Measurements from ENCODE around the gene SPATA13.

DNA sequence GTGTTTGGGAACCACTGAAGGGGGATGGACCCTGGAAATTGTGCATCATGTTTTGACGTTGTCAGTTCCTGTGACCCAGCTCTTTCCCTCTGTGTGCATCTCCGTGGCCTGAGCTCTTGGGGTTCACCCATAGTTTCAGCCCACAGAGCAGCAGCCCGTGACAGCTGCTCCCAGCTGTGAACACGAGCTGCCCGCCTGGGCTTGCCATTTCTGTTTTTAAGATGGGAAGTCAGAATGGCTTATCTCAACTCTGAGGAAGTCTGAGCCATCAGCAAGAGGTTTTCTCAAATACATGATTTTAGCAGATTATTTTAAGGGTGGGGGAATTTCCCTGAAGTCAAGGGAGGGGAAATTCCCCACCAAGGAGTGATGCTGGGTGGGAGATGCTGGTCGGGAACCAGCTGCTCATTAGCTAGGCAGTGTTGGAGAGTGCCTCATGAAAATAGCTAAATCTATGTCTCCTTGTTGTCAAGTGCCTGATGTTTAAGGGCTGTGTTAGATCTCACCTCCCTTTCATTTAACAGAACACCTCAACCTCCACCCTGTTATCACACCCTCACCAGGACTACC, 114.0 kb downstream of the SPATA13 start:
- no peak for TF ChIP-seq OVOL3 (tag by site-specific recombination; IDR thresholded peaks at IDR 0.05)
- TF ChIP-seq, protein P1, sequence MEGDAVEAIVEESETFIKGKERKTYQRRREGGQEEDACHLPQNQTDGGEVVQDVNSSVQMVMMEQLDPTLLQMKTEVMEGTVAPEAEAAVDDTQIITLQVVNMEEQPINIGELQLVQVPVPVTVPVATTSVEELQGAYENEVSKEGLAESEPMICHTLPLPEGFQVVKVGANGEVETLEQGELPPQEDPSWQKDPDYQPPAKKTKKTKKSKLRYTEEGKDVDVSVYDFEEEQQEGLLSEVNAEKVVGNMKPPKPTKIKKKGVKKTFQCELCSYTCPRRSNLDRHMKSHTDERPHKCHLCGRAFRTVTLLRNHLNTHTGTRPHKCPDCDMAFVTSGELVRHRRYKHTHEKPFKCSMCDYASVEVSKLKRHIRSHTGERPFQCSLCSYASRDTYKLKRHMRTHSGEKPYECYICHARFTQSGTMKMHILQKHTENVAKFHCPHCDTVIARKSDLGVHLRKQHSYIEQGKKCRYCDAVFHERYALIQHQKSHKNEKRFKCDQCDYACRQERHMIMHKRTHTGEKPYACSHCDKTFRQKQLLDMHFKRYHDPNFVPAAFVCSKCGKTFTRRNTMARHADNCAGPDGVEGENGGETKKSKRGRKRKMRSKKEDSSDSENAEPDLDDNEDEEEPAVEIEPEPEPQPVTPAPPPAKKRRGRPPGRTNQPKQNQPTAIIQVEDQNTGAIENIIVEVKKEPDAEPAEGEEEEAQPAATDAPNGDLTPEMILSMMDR (tag by site-specific recombination; IDR thresholded peaks at IDR 0.05): no peak
- TF ChIP-seq ZNF112 (tag by site-specific recombination; IDR thresholded peaks at IDR 0.05): no peak
- TF ChIP-seq, protein P2, sequence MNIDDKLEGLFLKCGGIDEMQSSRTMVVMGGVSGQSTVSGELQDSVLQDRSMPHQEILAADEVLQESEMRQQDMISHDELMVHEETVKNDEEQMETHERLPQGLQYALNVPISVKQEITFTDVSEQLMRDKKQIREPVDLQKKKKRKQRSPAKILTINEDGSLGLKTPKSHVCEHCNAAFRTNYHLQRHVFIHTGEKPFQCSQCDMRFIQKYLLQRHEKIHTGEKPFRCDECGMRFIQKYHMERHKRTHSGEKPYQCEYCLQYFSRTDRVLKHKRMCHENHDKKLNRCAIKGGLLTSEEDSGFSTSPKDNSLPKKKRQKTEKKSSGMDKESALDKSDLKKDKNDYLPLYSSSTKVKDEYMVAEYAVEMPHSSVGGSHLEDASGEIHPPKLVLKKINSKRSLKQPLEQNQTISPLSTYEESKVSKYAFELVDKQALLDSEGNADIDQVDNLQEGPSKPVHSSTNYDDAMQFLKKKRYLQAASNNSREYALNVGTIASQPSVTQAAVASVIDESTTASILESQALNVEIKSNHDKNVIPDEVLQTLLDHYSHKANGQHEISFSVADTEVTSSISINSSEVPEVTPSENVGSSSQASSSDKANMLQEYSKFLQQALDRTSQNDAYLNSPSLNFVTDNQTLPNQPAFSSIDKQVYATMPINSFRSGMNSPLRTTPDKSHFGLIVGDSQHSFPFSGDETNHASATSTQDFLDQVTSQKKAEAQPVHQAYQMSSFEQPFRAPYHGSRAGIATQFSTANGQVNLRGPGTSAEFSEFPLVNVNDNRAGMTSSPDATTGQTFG (tag by site-specific recombination; IDR thresholded peaks at IDR 0.05; ENCODE audit: borderline replicate concordance): no peak
- no peak for TF ChIP-seq ZNF664 (tag by site-specific recombination; IDR thresholded peaks at IDR 0.05)
- no peak for TF ChIP-seq REPIN1 (tag by site-specific recombination; IDR thresholded peaks at IDR 0.05; ENCODE audit: low read depth)
- no peak for TF ChIP-seq ZNF140 (tag by site-specific recombination; IDR thresholded peaks at IDR 0.05)
- no peak for TF ChIP-seq ZNF654 (tag by site-specific recombination; IDR thresholded peaks at IDR 0.05; ENCODE audit: low read depth)
- TF ChIP-seq ZBTB1 (tag by site-specific recombination; IDR thresholded peaks at IDR 0.05): no peak
- TF ChIP-seq ATF2 (tag by site-specific recombination; IDR thresholded peaks at IDR 0.05; ENCODE audit: low read depth): no peak
- TF ChIP-seq, protein P3, sequence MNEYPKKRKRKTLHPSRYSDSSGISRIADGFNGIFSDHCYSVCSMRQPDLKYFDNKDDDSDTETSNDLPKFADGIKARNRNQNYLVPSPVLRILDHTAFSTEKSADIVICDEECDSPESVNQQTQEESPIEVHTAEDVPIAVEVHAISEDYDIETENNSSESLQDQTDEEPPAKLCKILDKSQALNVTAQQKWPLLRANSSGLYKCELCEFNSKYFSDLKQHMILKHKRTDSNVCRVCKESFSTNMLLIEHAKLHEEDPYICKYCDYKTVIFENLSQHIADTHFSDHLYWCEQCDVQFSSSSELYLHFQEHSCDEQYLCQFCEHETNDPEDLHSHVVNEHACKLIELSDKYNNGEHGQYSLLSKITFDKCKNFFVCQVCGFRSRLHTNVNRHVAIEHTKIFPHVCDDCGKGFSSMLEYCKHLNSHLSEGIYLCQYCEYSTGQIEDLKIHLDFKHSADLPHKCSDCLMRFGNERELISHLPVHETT (tag by site-specific recombination; IDR thresholded peaks at IDR 0.05): no peak

Data from HEK293 (cell line).